GM10248 (cell line): ENCODE measurements around the gene ZP1.
"Not testable (repeated sequence)": the region's sequence is repeated elsewhere in the genome, so short reads cannot be mapped to it uniquely, and the experiment has no call there.

Experiments used
- CTCF ChIA-PET: fragments of 300-600 bp; sonication (Branson Sonifier 250); formaldehyde crosslinking; extraction: SDS; loops from one replicate; lab custom pipeline; 2021; ENCODE audit warnings: antibody characterized with exemption; lab: Yijun Ruan, JAX
- POLR2A ChIA-PET: fragments of 350-650 bp; sonication (Branson Sonifier 250); formaldehyde crosslinking; extraction: SDS; loops from one replicate; lab custom pipeline; 2020; ENCODE audit warnings: antibody characterized with exemption; lab: Yijun Ruan, JAX
- DNase-seq: peaks from one replicate; pipeline ENCODE4 v3.0.0; 2012; ENCODE audit errors: extremely low spot score
- CTCF ChIP-seq: IDR thresholded peaks from 2 replicates; pipeline ENCODE4 v1.5.1; 2012; ENCODE audit warnings: mild to moderate bottlenecking, low read depth; ENCODE audit errors: extremely low read depth, missing control alignments, control extremely low read depth

The ZP1 gene

DNA sequence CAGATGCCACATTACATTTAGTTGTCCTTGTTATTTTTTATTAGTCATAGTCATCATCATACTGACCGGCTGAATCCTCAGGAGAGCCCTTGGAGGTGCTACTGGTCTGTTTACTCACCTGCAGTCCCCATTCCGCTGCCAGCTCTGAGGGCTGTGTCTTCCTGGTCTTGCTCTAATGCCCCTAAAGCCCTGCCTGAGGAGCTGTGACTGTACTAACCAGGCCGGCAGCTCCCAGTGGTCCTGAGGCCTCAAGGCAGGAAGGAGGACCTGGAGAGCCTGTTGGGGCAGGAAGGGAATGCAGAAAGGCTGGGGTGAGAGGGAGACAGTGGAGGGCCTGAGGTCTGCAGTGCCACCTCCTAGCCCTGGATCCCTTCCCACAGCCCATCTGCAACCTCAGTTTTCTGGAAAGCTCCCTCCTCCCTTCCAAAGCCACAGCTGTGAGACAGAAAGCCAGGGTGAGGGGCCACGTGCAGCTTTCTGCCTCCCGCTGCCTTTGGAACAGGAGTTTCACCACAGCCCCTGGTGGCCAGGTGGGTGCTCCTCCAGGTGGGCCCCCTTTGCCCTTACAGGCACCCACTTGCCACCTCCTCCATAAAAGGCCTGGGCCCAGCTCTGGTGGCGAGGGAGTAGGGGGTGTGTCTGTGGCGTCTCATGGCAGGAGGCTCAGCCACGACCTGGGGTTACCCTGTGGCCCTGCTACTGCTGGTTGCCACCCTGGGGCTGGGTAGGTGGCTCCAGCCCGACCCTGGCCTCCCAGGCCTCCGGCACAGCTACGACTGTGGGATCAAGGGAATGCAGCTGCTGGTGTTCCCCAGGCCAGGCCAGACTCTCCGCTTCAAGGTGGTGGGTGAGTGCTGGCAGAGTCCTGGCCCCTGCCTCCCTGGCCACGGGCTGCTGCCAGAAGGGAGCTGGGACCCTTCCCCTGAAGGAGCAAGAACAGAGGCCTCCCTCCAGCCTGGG lies at the start of gene ZP1:
Gene ZP1, plus strand, starts transcription at position 632 of the 960 bp plus-strand sequence. Its CDS starts 20 bp downstream, at position 652.
- no peak for DNase-seq
- TF ChIP-seq CTCF: no peak
- ChIA-PET POLR2A (no interaction called here), CTCF (interaction anchor here (0.7 to 2.4 kb wide), 5 partner anchors 9 to 105 kb away, joined by 3 to 12 read pairs (median 3); no protein-coding TSS in a partner anchor)

- ChIA-PET CTCF (interaction anchor here (1.5 to 7.1 kb wide), 2 partner anchors 13 to 81 kb away, joined by 3 to 83 read pairs; no protein-coding TSS in a partner anchor), POLR2A (no interaction called here)
- no peak for TF ChIP-seq CTCF
- DNase-seq: no peak
These were observed 49.3 kb upstream of the ZP1 start for GRCh38 chr11:60818057-60818456.

GRCh38 chr11:60821827-60822599 lies 45.3 kb upstream of the ZP1 start:
- TF ChIP-seq CTCF: no peak
- ChIA-PET POLR2A (no interaction called here), CTCF (interaction anchor here (1.0 to 7.1 kb wide), 11 partner anchors 9 to 563 kb away, joined by 3 to 83 read pairs (median 4); no protein-coding TSS in a partner anchor)
- no peak for DNase-seq

DNA sequence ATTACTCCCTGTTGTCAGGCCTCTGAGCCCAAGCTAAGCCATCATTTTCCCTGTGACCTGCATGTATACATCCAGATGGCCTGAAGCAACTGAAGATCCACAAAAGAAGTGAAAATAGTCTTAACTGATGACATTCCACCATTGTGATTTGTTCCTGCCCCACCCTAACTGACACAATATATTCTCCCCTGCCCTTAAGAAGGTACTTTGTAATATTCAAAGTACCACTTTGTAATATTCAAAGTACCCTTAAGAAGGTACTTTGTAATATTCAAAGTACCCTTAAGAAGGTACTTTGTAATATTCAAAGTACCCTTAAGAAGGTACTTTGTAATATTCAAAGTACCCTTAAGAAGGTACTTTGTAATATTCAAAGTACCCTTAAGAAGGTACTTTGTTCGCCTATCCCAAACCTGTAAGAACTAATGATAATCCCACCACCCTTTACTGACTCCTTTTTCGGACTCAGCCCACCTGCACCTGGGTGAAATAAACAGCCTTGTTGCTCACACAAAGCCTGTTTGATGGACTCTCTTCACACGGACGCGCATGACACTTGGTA lies 43.5 kb upstream of the ZP1 start:
- DNase-seq, CTCF ChIA-PET, POLR2A ChIA-PET: not testable (repeated sequence)

GRCh38 chr11:60825118-60825517 lies 42.2 kb upstream of the ZP1 start:
- ChIA-PET POLR2A (interaction anchor here (0.7 kb wide), 1 partner anchor 74 kb away, joined by 4 read pairs; no protein-coding TSS in a partner anchor), CTCF (interaction anchor here (0.8 to 1.3 kb wide), 5 partner anchors 9 to 304 kb away, joined by 3 to 4 read pairs (median 3); no protein-coding TSS in a partner anchor)
- TF ChIP-seq CTCF: no peak
- DNase-seq: no peak

GRCh38 chr11:60825790-60826189 lies 41.6 kb upstream of the ZP1 start:
- ChIA-PET POLR2A (no interaction called here), CTCF (interaction anchor here (1.3 kb wide), 1 partner anchor 304 kb away, joined by 3 read pairs; no protein-coding TSS in a partner anchor)
- DNase-seq: no peak
- TF ChIP-seq CTCF: no peak
